HG03442 (cell line): ENCODE data around the gene HLA-F.

Source experiments
- ATAC-seq: cut with Tn5 transposase; IDR thresholded peaks from one replicate; pipeline ENCODE4 v1.9.1; 2021; ENCODE audit warnings: mild to moderate bottlenecking, moderate library complexity; ENCODE audit not compliant: unreplicated experiment

HLA-F gene

DNA sequence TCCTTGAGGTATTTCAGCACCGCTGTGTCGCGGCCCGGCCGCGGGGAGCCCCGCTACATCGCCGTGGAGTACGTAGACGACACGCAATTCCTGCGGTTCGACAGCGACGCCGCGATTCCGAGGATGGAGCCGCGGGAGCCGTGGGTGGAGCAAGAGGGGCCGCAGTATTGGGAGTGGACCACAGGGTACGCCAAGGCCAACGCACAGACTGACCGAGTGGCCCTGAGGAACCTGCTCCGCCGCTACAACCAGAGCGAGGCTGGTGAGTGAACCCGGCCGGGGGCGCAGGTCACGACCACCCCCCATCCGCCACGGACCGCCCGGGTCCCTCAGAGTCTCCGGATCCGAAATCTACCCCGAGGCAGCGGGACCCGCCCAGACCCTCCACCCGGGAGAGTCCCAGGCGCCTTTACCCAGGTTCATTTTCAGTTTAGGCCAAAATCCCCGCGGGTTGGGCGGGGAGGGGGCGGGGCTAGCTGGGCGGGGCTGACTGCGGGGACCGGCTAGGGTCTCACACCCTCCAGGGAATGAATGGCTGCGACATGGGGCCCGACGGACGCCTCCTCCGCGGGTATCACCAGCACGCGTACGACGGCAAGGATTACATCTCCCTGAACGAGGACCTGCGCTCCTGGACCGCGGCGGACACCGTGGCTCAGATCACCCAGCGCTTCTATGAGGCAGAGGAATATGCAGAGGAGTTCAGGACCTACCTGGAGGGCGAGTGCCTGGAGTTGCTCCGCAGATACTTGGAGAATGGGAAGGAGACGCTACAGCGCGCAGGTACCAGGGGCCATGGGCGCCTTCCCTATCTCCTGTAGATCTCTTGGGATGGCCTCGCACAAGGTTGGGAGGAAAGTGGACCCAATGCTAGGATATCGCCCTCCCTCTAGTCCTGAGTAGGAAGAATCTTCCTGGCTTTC, 693 bp downstream of the HLA-F start:
- ATAC-seq, result peak; percentile 35

DNA sequence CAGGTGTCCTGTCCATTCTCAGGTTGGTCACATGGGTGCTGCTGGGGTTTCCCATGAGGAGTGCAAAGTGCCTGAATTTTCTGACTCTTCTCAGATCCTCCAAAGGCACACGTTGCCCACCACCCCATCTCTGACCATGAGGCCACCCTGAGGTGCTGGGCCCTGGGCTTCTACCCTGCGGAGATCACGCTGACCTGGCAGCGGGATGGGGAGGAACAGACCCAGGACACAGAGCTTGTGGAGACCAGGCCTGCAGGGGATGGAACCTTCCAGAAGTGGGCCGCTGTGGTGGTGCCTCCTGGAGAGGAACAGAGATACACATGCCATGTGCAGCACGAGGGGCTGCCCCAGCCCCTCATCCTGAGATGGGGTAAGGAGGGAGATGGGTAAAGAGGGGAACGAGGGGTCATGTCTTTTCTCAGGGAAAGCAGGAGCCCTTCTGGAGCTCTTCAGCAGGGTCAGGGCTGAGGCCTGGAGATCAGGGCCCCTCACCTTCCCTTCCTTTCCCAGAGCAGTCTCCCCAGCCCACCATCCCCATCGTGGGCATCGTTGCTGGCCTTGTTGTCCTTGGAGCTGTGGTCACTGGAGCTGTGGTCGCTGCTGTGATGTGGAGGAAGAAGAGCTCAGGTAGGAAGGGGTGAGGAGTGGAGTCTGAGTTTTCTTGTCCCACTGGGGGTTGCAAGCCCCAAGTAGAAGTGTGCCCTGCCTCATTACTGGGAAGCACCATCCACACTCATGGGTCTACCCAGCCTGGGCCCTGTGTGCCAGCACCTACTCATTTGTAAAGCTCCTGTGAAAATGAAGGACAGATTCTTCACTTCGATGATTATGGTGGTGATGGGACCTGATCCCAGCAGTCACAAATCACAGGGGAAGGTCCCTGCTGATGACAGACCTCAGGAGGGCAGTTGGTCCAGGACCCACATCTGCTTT, 2.0 kb downstream of the HLA-F start:
- ATAC-seq, result no peak

DNA sequence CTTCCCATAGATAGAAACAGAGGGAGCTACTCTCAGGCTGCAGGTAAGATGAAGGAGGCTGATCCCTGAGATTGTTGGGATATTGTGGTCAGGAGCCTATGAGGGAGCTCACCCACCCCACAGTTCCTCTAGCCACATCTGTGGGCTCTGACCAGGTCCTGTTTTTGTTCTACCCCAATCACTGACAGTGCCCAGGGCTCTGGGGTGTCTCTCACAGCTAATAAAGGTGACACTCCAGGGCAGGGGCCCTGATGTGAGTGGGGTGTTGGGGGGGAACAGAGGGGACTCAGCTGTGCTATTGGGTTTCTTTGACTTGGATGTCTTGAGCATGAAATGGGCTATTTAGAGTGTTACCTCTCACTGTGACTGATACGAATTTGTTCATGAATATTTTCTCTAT, 2.8 kb downstream of the HLA-F start:
- ATAC-seq, result no peak

- ATAC-seq, result no peak
Measured at GRCh38 chr6:29726571-29727194, 3.4 kb downstream of the HLA-F start.

DNA sequence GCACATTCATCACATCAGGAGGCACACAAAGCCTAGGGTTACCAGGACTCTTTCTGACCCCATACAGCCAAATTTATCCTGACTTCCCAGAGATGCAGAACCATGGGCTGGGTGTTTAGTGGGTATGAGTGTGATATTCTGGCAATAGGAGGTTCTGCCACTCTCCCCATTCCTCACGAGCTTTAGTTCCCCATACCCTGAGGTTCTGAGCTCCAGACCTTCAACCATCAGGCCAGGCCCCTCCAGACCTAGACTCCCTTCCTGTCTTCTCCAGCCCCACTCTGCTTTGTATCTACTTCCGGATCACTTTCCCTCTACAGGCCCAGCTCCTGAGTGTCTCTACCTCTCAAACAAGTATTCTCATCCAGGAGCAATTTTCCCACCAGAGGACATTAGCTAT, 4.4 kb downstream of the HLA-F start:
- ATAC-seq, result no peak

DNA sequence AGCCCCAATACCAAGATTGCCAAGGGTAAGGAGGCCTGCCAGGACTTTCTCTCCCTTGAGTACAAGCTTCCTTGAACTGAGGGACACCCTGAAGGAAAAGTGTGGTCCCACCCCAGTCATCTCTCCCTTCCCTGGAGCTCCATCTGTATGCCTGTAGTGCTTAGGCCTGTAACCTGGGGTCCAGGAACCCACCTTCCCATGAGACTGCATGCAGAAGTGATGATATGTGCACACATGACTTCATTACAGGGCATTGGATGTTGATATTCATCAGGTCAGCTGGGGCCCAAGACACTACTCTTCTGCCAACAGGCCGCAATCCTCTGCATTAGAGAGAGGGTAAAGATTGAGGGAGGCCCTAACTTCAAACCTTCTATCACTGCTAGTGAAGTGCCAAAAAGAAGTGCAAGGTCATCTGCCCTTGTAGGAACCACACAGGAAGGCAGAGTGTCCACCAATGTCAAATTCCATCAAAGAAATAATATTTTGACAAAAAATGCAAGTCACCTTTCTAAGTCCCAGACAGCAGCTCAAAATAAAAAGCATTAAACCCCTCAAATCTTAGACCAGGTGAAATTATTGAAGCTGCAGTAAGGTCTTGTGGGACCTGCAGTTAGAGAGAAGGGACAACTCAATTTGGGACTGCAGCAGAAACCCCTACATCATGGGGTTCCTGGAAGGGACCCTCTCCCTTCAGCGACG, 5.1 kb downstream of the HLA-F start:
- ATAC-seq, result no peak

DNA sequence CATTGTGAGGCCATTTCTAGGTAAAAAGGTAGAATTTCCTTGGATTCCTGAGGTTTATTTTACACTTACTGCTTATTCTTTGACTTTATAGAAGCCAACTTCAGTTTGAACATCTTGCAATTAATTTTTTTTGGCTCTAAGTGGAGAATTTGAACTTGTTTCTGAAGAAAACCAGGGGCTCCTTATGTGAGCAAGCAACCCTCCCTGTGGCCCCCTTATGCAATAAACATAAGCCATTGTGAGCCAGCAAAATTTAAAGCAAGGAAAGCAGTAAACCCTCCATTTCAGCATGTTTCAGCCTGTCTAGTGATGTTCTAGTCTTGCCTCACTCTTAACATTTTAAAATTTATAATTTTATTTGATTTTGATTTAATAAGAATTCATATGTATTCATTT, 5.6 kb downstream of the HLA-F start:
- ATAC-seq, result no peak

GRCh38 chr6:29729774-29730328, 6.6 kb downstream of the HLA-F start:
- no peak for ATAC-seq

- ATAC-seq, result no peak
Measured at GRCh38 chr6:29730575-29731126, 7.4 kb downstream of the HLA-F start.

DNA sequence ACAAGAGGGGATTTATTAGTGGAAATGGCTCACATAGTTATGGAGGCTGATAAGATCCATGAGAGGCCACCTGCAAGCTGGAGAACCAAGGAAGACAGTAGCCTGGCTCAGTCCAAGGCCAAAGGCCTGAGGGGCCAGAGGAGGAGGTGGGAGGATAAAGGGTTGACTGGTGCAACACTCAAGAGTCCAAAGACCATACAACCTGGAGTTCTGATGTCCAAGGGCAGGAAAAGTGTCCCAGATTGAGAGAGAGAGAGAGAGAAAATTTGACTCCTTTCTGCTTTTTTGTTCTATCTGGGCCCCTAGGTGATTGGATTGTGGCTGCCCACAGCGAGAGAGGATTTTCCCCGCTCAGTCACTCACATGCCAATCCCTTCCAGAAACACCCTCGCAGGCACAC, 8.0 kb downstream of the HLA-F start:
- no peak for ATAC-seq

GRCh38 chr6:29733057-29733456, 9.8 kb downstream of the HLA-F start:
- ATAC-seq, result no peak

GRCh38 chr6:29734046-29735018, 11.1 kb downstream of the HLA-F start:
- ATAC-seq, result no peak

GRCh38 chr6:29736563-29736962, 13.3 kb downstream of the HLA-F start:
- no peak for ATAC-seq

DNA sequence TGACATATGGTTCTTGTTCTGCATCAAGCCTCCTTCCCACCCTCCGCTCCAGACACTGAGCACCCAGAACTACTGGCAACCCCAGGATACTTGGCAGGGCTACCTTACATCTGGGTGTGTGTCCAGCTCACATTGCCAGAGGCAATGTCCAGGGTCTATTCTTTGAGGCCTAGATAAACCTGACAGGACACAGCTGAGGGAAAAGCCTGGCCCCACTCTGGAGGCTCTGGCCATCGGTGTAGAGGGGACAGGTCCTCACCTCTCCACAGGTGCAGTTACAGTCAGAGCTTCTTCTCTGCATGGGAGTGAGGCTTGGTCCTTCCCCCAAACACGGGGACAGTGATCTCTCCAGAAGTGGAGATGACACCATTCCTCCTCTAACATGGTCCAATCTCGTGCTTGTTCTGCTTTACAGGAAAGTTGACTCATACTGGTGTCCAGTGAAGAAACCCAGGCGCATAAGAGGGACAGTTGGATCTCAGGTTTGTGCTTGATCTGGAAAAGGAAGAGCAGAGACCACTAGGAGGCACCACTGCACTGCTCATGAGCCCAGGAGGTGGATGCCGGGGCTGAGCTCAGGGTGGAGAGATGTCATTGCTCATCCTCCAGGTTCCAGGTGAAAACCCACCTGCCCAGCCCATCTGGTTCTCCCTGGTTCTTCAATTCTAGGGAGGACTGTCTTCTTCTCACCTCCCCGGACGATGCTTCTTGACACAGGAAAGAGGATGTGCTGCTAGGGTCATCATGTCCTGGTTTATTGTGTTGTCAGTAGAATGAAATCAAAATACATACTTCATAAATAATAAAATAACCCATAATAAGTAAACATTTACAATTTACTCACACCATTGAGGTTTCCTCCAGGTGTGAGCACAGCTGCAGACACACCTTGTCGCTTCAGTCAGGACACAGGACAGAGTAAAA, 14.7 kb downstream of the HLA-F start:
- no peak for ATAC-seq

GRCh38 chr6:29739136-29739881, 16.1 kb downstream of the HLA-F start:
- ATAC-seq, result no peak

GRCh38 chr6:29739882-29740261, 16.6 kb downstream of the HLA-F start:
- no peak for ATAC-seq

- no peak for ATAC-seq
Measured at GRCh38 chr6:29741592-29741991, 18.4 kb downstream of the HLA-F start.
